HepG2 (cell line): Measurements from ENCODE around the gene TMEM38B. TPM values are rescaled to one million over a fixed set of nuclear protein-coding genes. Genes with fewer than 3 reads are reported as not detected.

Experiments
- ARID4A ChIP-seq: sonication (generic); formaldehyde crosslinking; IDR thresholded peaks from 2 replicates; pipeline ENCODE4 v1.5.0; 2020; ENCODE audit warnings: mild to moderate bottlenecking, missing genetic modification reagents, borderline replicate concordance
- ATF7-NPFF ChIP-seq: sonication (generic); formaldehyde crosslinking; IDR thresholded peaks from 2 replicates; pipeline ENCODE4 v1.8.1; 2023; ENCODE audit warnings: mild to moderate bottlenecking, low read depth, missing genetic modification reagents, moderate library complexity
- FOSL1 ChIP-seq: sonication (generic); formaldehyde crosslinking; IDR thresholded peaks from 2 replicates; pipeline ENCODE4 v1.9.0; 2021; ENCODE audit warnings: missing genetic modification reagents, borderline replicate concordance
- FOXM1 ChIP-seq: sonication (generic); formaldehyde crosslinking; IDR thresholded peaks from 2 replicates; pipeline ENCODE4 v1.5.0; 2020; ENCODE audit warnings: missing genetic modification reagents
- HNRNPH1 ChIP-seq: fragments of 200-400 bp; formaldehyde crosslinking; optimal IDR thresholded peaks from 2 replicates; pipeline ENCODE3; 2017; ENCODE audit warnings: mild to moderate bottlenecking, low read depth, low read length
- LCORL ChIP-seq, 2 experiments: fragments of 450-650 bp in 1 of 2; sonication (generic) in 1 of 2; formaldehyde crosslinking in 1 of 2; IDR thresholded peaks; 2 replicates each; pipeline versions ENCODE4 v1.5.0 to v1.6.1; 2017 to 2020; ENCODE audit warnings: antibody characterized with exemption in 1 of 2, missing genetic modification reagents in 1 of 2
- MAF1 ChIP-seq: sonication (generic); formaldehyde crosslinking; IDR thresholded peaks from 2 replicates; pipeline ENCODE4 v1.5.0; 2020; ENCODE audit warnings: missing genetic modification reagents, borderline replicate concordance
- POLR2G ChIP-seq: fragments of 200-400 bp; formaldehyde crosslinking; IDR thresholded peaks from 2 replicates; pipeline ENCODE4 v1.6.1; 2018; ENCODE audit warnings: mild to moderate bottlenecking, low read depth, low read length, moderate library complexity
- RARA ChIP-seq: IDR thresholded peaks from 2 replicates; pipeline ENCODE4 v1.6.1; 2016; ENCODE audit warnings: missing genetic modification reagents, missing compliant biosample characterization
- SAFB2 ChIP-seq: sonication (generic); formaldehyde crosslinking; IDR thresholded peaks from 2 replicates; pipeline ENCODE4 v1.5.1; 2020; ENCODE audit warnings: missing genetic modification reagents, low read depth, mild to moderate bottlenecking, borderline replicate concordance
- SALL2 ChIP-seq: sonication (generic); formaldehyde crosslinking; IDR thresholded peaks from 2 replicates; pipeline ENCODE4 v1.8.1; 2023; ENCODE audit warnings: mild to moderate bottlenecking, missing genetic modification reagents, inconsistent platforms
- SOX13 ChIP-seq, 3 experiments: fragments of 450-650 bp in 1 of 3; sonication (generic) in 1 of 3; formaldehyde crosslinking in 1 of 3; IDR thresholded peaks in 2 of 3; conservative IDR thresholded peaks in 1 of 3; 2 replicates each; pipeline versions ENCODE4 v1.5.0 to v1.6.1; 2016 to 2020; ENCODE audit warnings: antibody characterized with exemption in 1 of 3, mild to moderate bottlenecking in 1 of 3, missing compliant biosample characterization in 1 of 3, missing genetic modification reagents in 1 of 3, moderate library complexity in 1 of 3
- TIGD3 ChIP-seq: sonication (generic); formaldehyde crosslinking; IDR thresholded peaks from 2 replicates; pipeline ENCODE4 v1.5.1; 2020; ENCODE audit warnings: mild to moderate bottlenecking, missing genetic modification reagents, borderline replicate concordance
- ZFY ChIP-seq: sonication (generic); formaldehyde crosslinking; IDR thresholded peaks from 2 replicates; pipeline ENCODE4 v1.4.0; 2020; ENCODE audit warnings: missing genetic modification reagents
- ZMAT3 ChIP-seq: sonication (generic); formaldehyde crosslinking; conservative IDR thresholded peaks from 2 replicates; pipeline ENCODE4 v1.7.0; 2021; ENCODE audit warnings: missing genetic modification reagents
- ZNF124 ChIP-seq: sonication (generic); formaldehyde crosslinking; IDR thresholded peaks from 2 replicates; pipeline ENCODE4 v1.4.0; 2020; ENCODE audit warnings: missing genetic modification reagents
- ZNF549 ChIP-seq: sonication (generic); formaldehyde crosslinking; IDR thresholded peaks from 2 replicates; pipeline ENCODE4 v1.5.0; 2020; ENCODE audit warnings: missing genetic modification reagents
- ZNF570 ChIP-seq: sonication (generic); formaldehyde crosslinking; IDR thresholded peaks from 2 replicates; pipeline ENCODE4 v1.4.0; 2020; ENCODE audit warnings: mild to moderate bottlenecking, missing genetic modification reagents, borderline replicate concordance
- ZNF660 ChIP-seq: sonication (generic); formaldehyde crosslinking; IDR thresholded peaks from 2 replicates; pipeline ENCODE4 v1.5.1; 2020; ENCODE audit warnings: mild to moderate bottlenecking, low read depth, missing genetic modification reagents, borderline replicate concordance
- ZNF83 ChIP-seq: sonication (generic); formaldehyde crosslinking; IDR thresholded peaks from 2 replicates; pipeline ENCODE4 v1.4.0; 2020; ENCODE audit warnings: missing genetic modification reagents, mild to moderate bottlenecking, borderline replicate concordance
- polyA plus RNA-seq, 8 experiments: library from polyadenylated mRNA; depleted of rRNA in 3 of 8; stranded (reverse) in 7 of 8; unstranded in 1 of 8; fragments of >200 nt; fragmentation: Illumina TruSeq in 4 of 8; extraction: Trizol in 4 of 8; gene quantifications; 2 replicates each; pipeline versions ENCODE4 v1.2.1 to v1.2.3, GENCODE V29; 2011 to 2016; ENCODE audit warnings: low read depth in 4 of 8, missing spikeins in 1 of 8, mixed read lengths in 1 of 8; ENCODE audit not compliant: insufficient read depth in 1 of 8
- total RNA-seq, 5 experiments: library from RNA; depleted of rRNA; stranded (reverse); fragments of >200 nt; fragmentation: Illumina TruSeq; extraction: Trizol; gene quantifications; 2 replicates each; pipeline ENCODE4 v1.2.3, GENCODE V29; 2016; ENCODE audit warnings: low read depth in 1 of 5
- TF ChIP-seq, protein P1 (sequence below): IDR thresholded peaks from 2 replicates; pipeline ENCODE4 v1.6.1; 2016

The TMEM38B gene
- total and polyA plus RNA-seq, 2 of the 13 experiments (the other 11 are each of a cell fraction or from before 2014, with no cell fraction given): 13.4 to 32.4 TPM

- TF ChIP-seq SOX13 (IDR thresholded peaks at IDR 0.05) (no peak), SOX13 (CRISPR knock-in tag; conservative IDR thresholded peaks at IDR 0.05 in 1 of 2, IDR thresholded peaks at IDR 0.05 in 1 of 2) (peak in 1 of 2 experiments; percentile 87; a peak in 2 of 4 replicates), TIGD3 (CRISPR knock-in tag) (no peak), FOSL1 (CRISPR knock-in tag) (no peak), ATF7-NPFF (CRISPR knock-in tag) (no peak), MAF1 (no peak), ZNF124 (CRISPR knock-in tag) (no peak), ARID4A (CRISPR knock-in tag) (no peak), ZNF570 (no peak), RARA (no peak), SAFB2 (CRISPR knock-in tag) (no peak), HNRNPH1 (no peak), POLR2G (no peak), ZFY (CRISPR knock-in tag) (no peak), LCORL (IDR thresholded peaks at IDR 0.05) (no peak), LCORL (CRISPR knock-in tag; IDR thresholded peaks at IDR 0.05) (no peak), ZNF660 (CRISPR knock-in tag) (no peak), ZMAT3 (CRISPR knock-in tag) (no peak), ZNF83 (CRISPR knock-in tag) (no peak), FOXM1 (CRISPR knock-in tag) (no peak), ZNF549 (no peak), SALL2 (CRISPR knock-in tag) (no peak)
- TF ChIP-seq, protein P1, sequence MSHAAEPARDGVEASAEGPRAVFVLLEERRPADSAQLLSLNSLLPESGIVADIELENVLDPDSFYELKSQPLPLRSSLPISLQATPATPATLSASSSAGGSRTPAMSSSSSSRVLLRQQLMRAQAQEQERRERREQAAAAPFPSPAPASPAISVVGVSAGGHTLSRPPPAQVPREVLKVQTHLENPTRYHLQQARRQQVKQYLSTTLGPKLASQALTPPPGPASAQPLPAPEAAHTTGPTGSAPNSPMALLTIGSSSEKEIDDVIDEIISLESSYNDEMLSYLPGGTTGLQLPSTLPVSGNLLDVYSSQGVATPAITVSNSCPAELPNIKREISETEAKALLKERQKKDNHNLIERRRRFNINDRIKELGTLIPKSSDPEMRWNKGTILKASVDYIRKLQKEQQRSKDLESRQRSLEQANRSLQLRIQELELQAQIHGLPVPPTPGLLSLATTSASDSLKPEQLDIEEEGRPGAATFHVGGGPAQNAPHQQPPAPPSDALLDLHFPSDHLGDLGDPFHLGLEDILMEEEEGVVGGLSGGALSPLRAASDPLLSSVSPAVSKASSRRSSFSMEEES (CRISPR knock-in tag): no peak
Observed at GRCh38 chr9:105679257-105680022, 14.9 kb upstream of the TMEM38B start (continued).
